T-helper 2 cell (primary cell): Measurements from ENCODE around the gene HHIPL1.

Source experiments
- DNase-seq, 5 experiments: peaks; one replicate each; pipeline versions ENCODE4 v3.0.0 to v3.0.0-alpha.2; 2012 to 2022

Gene HHIPL1

DNA sequence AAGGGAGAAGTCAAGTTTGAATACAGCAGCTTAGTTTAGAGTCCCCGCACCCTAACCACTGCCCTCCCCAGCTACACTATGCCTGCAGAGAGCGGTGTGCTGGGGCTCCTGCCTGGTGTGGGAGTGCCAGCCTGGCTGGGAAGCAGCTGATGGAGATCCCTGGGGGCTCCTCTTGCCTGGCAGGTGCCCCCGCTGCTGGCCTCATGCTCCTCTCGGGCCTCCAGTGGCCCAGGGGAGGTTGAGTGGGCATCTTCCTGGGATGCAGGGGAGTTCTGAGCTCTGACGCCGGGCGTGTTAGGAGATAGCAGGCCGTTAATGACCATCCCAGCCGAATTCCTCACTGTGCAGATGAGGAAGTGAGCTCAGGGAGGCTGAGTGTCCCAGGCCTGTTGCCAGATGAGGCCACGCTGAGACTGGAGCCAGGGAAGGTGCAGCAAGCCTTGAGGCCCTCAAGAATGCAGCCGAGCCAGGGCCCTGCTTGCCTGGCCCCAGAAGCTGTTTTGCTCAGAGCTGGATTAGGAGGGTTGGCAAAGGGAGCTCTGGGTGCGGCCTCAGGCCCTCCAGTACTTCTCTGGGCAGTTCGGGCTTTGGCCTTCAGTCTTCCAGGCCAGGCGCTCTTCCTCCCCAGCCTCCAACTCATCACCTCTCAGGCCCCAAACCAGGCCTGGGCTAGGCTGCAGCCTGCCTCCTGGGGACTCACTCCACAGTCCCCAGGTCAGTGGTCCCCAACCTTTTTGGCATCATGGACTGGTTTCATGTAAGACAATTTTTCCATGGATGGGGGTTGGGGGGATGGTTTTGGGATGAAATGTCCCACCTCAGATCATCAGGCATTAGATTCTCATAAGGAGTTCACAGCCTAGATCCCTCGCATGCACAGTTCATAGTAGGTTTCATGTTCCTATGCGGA is 32.6 kb downstream of the HHIPL1 start:
- DNase-seq = no peak

DNA sequence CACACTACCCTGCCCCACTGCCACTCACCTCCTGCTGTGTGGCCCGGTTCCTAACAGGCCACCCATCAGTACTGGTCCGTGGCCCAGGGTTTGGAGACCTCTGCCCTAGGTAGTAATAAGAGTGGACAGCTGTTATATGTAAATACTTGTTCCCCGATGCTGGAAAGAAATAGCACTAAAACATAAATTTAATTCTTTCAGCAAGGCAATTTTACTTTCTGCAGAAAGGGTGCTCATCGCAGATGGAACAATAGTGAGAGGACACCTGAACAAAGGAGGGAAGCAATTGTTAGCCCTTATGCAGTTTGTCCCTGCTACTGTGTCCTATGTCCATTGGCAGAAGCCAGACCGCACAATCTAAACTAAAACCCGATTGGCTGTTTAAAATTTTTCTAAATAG is 33.3 kb downstream of the HHIPL1 start:
- DNase-seq = no peak

DNA sequence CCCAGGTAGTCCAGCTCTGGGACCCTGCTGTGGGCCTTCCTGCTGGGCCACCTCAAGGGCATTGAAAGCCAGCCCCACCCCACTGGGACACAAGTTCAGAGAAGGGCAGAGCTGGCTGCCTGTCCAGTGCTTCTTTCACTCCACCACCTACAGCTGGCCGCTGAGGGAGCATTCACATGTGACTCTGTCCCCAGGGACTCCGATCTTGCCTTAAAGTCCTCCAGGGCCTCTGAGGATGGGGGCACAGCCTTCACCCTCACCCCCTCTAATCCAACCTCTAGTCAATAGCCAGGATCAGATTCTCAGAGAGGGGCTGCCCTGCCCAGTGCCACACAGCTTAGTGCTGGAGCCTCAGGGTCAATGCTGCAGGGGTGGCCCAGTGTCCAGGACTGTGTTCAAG is 34.2 kb downstream of the HHIPL1 start:
- no peak for DNase-seq

DNA sequence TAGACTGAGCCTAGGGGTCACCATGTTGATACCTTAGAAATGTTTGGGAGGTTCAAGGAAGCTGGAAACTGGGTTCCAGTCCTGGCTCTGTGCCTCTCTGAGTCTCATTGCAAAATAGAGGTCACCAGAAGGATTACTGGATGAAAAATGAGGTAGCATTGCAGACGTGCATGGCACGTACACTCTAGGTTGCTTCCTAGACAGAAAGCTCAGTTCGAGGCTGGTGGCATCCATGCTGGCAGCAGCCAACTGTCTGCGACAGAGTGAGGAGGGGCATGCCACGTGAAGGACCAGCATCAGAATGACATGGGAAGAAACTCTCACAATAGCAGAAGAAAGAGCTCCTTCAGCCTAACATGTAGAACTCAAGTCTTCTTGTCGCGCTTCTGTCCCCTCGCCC is 34.6 kb downstream of the HHIPL1 start:
- no peak for DNase-seq

DNA sequence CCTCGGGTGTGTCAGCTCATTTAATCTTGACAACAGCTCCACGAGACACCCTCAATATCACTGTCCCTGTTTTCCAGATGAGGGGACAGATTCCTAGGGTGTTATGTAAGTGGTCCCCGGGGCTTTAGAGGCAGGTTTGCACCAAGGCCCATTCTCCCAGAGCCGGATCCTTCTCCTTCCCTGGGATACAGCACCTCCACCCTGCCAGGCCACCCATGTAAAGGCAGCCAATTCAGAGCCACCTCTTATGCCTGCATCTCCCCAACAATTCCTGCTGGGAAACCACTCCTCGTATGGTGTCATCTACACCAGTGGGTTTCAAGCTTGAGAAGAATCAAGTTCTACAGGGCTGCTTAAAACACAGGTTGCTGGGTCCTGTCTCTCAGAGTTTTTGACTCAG is 35.1 kb downstream of the HHIPL1 start:
- DNase-seq = no peak

DNA sequence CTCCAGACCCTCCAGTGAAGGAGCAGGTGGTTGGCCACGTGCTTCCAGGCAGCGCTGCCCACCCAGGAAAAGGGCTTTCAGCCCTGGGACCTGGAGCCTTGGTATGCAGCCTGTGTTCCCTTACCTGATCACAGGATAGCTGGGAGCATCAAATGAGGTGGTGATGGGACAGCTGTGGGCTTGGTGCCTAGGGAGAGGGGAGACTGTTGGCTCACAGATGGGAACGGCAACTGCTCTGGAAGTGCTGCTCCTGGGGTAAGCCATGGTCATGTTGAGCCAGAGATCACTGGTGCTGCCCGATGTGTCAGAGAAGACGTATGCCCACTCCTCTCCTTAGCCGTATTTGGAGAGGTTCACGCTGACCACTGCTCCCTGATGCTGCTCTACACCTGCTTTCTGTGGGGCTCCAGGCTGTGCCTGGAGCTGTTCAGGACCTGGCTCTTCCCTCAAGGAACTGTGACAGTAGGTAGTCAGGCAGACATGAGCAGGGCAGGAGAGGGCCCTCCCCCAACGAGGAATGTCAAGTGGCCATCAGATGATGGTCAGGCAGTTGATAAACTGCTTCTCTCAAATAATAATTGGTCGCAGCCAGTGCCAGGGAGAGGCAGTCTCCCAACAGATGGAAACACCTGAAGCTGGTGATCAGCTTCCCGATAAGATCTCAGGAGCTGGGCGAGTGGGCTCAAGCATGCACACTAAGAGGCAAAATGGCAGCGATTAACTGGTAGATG is 36.3 kb downstream of the HHIPL1 start:
- no peak for DNase-seq

DNA sequence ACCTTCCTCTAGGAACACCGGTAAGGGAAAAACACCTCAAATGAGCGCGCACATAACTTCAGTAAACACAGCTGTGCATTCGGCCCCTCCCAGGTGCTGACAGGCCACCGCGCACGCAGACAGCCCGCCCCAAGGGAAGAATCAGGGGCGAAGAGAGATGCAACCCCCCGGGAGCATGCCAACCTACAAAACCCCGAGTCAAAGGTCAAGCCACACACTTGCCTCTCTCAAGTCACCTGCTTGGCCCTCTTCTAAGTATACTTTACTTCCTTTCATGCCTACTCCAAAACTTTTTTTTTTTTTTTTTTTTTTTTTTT is 36.9 kb downstream of the HHIPL1 start:
- DNase-seq = no peak

DNA sequence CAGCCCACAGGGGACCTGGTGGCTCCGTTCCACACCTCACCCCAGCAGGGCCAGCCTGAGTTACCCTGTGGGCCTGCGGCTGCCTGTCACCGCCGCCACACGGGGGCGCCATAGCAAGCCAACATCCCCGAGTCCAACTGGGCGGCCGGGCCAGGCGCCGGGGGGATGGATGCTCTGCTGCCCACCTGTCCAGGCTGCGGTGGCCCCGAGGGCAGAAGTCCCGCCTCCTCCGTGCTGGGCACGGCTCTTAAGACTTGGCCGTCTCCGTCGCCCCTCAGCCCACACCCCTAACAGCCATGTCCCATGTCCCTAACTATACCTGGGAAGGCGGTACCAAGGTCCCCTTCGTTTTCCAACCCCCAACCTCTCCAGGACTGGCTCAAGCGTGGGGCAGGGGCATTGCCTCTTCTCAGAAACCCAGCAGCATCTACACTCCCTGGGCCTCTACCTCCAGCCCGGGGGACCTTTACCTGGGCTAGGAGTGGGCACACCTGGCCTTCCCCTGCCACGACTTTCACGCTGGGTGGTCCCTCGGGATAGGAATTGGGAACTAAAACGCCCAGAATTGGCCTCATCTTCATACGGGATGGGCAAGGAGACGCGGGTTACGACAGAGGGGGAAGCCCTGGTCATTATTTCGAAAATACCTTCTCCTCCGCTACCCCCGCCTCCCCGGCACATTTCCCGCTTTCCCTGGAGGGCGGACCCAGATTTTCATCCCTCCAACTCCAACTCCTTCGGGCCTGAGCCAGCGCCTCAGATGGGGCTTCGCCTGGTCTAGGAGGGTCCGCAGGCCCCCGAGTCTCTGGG is 38.1 kb downstream of the HHIPL1 start:
- DNase-seq = peak; percentile 66 to 78 (median 72)

DNA sequence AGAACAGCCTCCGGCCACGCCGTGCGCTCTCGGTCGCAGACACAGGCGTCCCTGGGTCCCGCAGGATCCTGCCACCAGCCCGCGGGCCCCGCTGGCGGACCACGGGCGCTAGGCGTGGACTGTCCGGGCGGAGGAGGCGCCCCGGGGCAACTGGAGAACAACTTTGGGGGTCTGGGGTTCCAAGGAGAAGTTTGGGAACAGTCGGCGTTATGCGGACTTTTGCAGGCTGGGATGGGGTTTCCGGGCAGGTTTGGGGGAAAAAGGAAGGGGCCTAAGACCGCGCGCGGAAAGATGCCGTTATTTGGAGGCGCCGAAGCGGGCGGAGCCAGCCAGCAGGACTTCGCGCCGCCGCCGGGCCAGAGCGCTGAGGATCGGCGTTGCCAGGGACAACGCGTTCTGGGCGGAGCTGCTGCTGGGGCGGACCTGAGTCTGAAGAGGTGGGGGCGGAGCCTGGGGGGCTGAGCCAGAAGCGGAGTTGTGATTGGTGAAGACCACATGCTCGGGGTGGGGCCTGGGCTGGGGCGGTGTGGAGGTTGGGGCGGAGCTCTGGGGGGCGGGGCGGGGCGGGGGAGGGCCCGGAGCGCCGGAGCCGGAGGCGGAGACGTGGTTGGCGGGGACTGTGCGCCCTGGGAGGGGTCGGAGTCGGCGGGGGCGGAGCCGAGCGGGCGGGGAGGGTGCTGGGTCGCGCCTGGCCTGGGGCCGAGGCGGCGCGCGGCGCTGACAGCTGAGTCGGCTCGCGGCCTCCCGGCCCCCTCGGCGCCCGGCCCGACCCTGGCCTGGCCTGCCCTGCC is 38.9 kb downstream of the HHIPL1 start, which contains the start of gene CYP46A1:
CYP46A1 (plus strand) TSS at position 680 of the 791 bp plus-strand sequence. CDS start 120 bp downstream, outside the sequence.
- DNase-seq = peak; percentile 99 to 100 (median 99)

DNA sequence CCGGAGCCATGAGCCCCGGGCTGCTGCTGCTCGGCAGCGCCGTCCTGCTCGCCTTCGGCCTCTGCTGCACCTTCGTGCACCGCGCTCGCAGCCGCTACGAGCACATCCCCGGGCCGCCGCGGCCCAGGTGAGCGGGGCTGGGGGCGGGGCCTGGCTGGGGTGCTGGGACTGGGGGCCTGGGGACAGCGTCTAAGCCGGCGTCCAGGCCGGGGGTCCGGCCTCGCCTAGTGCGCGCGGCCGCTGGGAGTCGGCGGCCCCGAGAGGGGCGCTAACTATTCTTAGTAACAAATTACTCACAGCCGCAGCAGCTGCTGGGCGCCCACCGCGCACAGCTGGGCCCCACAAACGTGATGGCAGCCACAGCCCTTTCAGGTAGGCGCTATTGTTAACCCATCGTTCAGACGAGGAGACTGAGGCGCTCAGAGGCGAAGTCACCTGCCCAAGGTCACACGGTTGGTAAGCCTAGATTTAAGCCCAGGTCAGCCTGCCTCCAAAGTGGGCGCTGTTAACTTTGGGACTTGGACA is 39.5 kb downstream of the HHIPL1 start:
- peak in 1 of 5 experiments; percentile 8 for DNase-seq

DNA sequence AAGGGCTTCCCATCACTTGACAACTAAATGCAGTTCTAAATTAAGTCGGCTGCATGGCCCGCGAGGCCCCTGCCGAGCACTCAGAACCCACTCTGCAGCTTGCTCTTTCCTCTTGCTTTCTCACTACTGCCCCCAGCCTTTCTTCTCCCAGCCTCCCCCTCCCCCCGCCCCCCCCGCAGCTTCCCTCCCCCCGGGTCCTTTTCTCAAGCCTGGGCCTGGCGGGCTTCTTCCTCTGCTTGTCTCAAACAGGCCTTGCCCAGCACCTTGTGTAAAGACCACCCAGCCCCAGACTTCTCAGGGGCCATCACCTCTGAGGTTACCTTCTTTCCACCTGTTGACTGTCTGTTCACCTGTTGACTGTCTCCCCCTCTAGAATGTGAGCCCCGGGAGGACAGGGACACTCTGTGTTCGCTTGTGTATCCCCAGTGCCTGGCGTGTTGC is 40.2 kb downstream of the HHIPL1 start:
- DNase-seq = no peak

DNA sequence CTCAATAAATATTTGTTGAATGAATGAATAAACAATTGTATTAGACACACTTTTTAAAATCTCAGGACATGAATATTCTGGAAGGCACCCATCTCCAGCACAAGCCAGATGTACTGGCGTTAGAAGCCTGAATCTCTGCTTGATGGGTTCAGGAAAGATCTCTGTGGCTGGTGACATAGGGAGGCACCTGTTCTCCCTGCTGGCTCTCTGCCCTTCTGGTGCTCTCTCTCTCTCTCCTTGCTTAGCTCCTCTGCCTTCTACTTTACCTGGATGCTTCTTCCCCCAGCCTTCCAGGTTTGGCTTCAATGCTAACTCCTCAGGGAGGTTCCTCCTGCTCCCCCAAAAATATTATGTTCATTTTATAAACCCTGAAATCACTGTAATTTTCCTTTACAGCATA is 40.7 kb downstream of the HHIPL1 start:
- DNase-seq = no peak

DNA sequence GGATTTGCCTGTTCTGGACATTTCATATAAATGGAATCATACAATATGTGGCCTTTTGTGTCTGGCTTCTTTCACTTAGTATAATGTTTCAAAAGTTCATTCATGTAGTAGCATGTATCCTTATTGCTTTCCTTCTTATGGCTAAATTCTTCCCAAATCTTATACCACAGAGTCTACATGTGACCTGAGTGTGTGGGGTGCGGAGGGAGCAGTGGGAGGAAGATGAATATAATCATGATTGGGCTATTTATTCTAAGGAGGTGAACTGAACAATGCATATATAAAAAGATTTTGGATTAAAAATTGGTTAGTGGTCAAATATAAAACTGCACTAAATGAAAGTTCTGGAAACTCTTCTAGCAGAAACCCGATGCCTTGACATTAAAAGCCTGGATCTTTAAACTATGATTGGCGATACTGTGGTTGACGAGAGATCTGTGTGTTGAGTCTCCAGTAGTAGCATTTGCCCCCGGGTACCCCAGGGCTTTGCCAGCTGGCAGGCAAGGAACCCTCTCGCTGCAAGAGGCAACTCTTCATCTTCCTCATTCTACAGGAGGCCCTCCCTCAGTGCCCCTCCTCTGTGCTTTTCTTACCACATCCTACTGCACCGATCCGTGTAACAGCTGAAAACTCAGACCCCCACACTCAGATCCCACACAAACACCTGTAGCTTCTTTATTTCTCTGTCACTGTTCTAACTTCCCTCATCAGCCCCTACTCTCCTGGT is 41.8 kb downstream of the HHIPL1 start:
- DNase-seq = no peak

DNA sequence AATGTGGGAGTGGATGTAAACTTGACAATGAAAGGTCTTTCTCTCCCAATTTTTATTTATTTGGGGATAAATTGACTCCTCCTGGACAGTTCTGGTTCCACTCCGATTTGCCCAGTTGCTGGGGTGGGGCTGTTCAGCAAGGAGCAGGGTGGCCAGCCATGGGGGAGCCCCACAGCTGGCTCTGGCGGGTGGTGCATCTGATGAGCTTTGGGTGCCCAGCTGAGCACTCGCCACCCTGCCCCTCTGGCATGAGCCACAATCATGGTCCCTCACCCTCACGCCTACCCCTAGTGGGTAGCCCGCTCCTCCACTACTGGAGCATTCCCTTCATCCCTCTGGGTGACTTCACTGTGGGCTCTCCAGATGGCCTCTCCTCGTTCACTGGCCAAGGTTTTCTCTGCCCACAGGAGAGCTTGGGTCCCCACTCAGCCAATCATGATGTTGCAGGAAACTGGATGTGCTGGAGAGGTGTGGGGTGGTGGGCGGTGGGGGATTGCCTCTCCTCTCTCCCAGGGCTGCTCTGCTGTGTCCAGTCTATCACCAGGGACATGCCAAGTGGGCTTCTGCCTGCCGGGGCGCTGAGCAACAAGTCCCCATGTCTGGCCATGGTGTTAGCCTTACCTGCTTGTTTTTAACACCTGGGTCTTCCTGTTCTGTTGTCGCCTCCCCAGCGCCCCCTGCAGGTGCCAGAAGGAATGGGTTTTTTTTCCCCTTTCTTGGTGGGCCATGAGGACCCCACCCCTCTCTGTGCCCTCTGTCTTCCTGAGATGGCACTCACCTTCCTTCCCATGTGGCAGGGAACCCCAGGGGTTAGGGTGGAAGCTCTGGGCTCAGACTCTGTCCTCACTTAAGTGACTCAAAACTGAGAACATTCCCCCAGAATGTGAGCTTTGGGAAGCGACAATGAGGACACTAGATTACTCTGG is 42.6 kb downstream of the HHIPL1 start:
- peak in 3 of 5 experiments; percentile 16 to 32 (median 24) for DNase-seq

DNA sequence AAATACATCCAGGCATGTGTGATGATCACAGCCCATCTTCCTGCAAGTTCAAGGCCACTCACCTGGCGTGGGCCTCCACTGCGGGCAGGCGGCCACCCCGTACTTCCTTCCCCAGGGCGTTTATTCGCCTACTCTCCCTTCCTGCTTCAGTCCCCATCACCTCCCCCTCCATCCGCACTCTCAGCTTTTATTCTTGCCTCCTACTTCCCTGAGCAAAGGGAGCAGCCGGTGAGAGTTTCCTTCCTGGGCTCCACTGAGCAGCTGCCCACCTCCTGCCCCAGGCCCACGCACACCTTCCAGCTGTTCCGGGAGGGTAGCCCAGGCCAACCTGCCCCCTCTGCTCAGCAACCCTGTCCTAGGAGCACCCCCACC is 43.3 kb downstream of the HHIPL1 start:
- DNase-seq = no peak

DNA sequence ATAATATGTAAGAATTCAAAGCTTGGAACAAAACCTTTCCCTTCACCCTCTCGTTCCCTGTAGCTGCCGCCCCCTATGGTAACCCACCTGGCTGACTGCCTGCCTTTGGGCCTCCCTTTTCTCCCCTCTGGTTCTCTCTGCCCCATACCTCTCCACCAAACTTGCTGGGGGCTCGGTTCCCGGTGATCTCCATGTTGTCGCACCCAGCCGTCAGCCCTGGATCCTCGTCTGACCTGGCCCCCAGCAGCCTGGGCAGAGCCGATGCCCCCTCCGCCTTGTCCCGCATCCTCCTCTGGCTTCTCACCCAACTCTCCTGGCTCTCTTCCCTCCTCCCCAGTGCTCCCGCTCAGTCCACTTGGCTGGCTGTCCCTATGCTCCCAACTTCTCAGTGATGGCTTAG is 43.7 kb downstream of the HHIPL1 start:
- no peak for DNase-seq

DNA sequence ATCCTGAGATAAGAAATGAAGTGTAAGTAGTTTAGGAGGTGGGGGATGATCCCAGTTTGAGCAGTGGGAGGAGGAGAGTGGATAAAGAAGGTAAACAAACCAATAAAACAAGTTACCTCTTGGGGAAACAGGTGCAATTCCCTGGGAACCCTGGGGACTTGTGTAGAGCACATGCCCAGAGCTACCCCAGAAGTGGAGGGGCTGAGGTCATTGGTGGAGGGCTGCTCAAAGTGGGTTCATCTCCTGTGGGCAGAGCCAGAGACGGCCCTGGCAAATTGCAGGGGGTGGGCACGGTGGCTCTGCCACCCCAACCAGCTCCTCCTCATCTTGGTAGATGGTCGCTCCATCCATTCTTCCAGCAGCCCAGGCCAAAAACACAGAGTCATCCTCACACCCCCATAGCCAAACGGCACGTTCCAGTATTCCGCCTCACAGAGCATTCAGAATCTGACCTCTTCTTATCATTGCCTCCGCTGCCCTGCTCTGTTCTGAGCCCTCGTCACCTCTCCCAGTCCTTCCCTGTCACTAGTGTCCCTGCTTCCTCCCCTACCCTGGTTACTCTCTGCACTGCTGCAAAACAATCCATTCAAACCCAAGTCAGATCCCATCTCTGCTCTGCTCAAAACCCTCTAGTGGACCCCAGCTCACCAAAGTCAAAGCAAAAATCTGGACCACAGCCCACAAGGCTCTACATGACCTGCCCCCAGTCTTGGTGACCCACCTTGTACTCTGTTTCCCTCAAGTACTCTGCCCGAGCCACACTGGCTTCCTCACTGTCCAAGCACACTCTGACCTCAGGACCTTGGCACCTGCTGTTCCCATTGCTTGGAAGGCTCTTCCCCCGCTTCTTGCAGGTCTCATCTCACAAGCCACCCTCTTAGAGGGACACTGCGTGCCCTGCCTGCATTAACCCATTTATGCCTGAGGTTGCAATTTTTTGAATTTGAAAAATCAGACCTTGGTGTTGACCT is 44.6 kb downstream of the HHIPL1 start:
- no peak for DNase-seq

DNA sequence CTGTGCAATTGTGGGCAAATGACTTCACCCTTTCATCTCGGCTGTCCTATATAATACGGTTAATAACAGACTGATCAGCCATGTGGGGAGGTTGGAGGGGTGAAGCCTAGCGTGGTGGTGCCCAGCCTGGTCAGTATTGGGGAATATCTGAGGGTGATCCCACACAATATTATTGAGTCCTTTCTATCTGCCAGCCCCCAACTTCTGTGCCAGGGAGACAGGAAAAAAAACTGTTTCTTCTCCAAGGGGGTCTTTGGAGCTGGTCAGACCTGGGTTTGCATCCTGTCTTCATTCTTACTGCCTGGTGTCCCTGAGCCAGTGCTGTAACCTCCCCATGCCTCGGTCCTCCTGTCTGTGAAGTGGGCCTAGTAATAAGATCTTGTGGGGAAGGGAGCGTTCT is 45.7 kb downstream of the HHIPL1 start:
- DNase-seq = no peak
